Measurements from ENCODE around the gene RUVBL1. TPM values are rescaled to one million over a fixed set of nuclear protein-coding genes. Genes with fewer than 3 reads are reported as not detected.

Gene RUVBL1
- total RNA-seq, 1 donor from 2014 or later, result 112 TPM

- intact Hi-C loops (cut with micrococcal nuclease), result loop anchor here (1.0 to 5.0 kb wide), 2 partner anchors 39 to 228 kb away; no protein-coding TSS in a partner anchor
- H3K9me3 Mint-ChIP-seq, result no peaks in the 10 kb centered on the region
- peaks cover 55% of the 10 kb centered on the region for H3K36me3 Mint-ChIP-seq (ENCODE audit: low read depth)
- H3K27ac Mint-ChIP-seq, result no peak overlapping the region
- DNase-seq (ENCODE audit: low spot score), result no peak
- no peak overlapping the region for H3K4me3 Mint-ChIP-seq (ENCODE audit: low read depth)
- H3K4me1 Mint-ChIP-seq (ENCODE audit: low read depth), result peaks cover 7% of the 10 kb centered on the region
- no peaks in the 10 kb centered on the region for H3K27me3 Mint-ChIP-seq (ENCODE audit: low read depth)
These were observed 29.1 kb downstream of the RUVBL1 start for GRCh38 chr3:128094295-128095151.

GRCh38 chr3:128091586-128091985, 32.0 kb downstream of the RUVBL1 start:
- Mint-ChIP-seq H3K4me3 (ENCODE audit: low read depth) (no peak overlapping the region), H3K27me3 (ENCODE audit: low read depth) (no peaks in the 10 kb centered on the region), H3K27ac (no peak overlapping the region), H3K9me3 (no peaks in the 10 kb centered on the region), H3K4me1 (ENCODE audit: low read depth) (peaks cover 7% of the 10 kb centered on the region), H3K36me3 (ENCODE audit: low read depth) (peaks cover 38% of the 10 kb centered on the region)
- intact Hi-C loops (cut with micrococcal nuclease), result no loop called here
- no peak for DNase-seq (ENCODE audit: low spot score)

- intact Hi-C loops (cut with micrococcal nuclease), result no loop called here
- peaks cover 30% of the 10 kb centered on the region for H3K36me3 Mint-ChIP-seq (ENCODE audit: low read depth)
- no peak for DNase-seq (ENCODE audit: low spot score)
- H3K9me3 Mint-ChIP-seq, result no peaks in the 10 kb centered on the region
- H3K4me1 Mint-ChIP-seq (ENCODE audit: low read depth), result no peaks in the 10 kb centered on the region
- H3K4me3 Mint-ChIP-seq (ENCODE audit: low read depth), result no peak overlapping the region
- H3K27ac Mint-ChIP-seq, result no peak overlapping the region
- H3K27me3 Mint-ChIP-seq (ENCODE audit: low read depth), result no peaks in the 10 kb centered on the region
These were observed 34.5 kb downstream of the RUVBL1 start for GRCh38 chr3:128089135-128089534.

- peaks cover 52% of the 10 kb centered on the region for H3K36me3 Mint-ChIP-seq (ENCODE audit: low read depth)
- no peaks in the 10 kb centered on the region for H3K27me3 Mint-ChIP-seq (ENCODE audit: low read depth)
- H3K4me3 Mint-ChIP-seq (ENCODE audit: low read depth), result no peak overlapping the region
- H3K27ac Mint-ChIP-seq, result no peak overlapping the region
- intact Hi-C loops (cut with micrococcal nuclease), result no loop called here
- no peak for DNase-seq (ENCODE audit: low spot score)
- peaks cover 7% of the 10 kb centered on the region for H3K4me1 Mint-ChIP-seq (ENCODE audit: low read depth)
- no peaks in the 10 kb centered on the region for H3K9me3 Mint-ChIP-seq
These were observed 39.0 kb downstream of the RUVBL1 start for GRCh38 chr3:128084675-128085021.

GRCh38 chr3:128083980-128084674, 39.5 kb downstream of the RUVBL1 start:
- intact Hi-C loops (cut with micrococcal nuclease), result no loop called here
- Mint-ChIP-seq H3K27ac (no peak overlapping the region), H3K4me3 (ENCODE audit: low read depth) (no peak overlapping the region), H3K9me3 (no peaks in the 10 kb centered on the region), H3K4me1 (ENCODE audit: low read depth) (peaks cover 7% of the 10 kb centered on the region), H3K36me3 (ENCODE audit: low read depth) (peaks cover 58% of the 10 kb centered on the region), H3K27me3 (ENCODE audit: low read depth) (no peaks in the 10 kb centered on the region)
- no peak for DNase-seq (ENCODE audit: low spot score)

GRCh38 chr3:128083396-128083795, 40.2 kb downstream of the RUVBL1 start:
- DNase-seq (ENCODE audit: low spot score), result no peak
- Mint-ChIP-seq H3K4me1 (ENCODE audit: low read depth) (peaks cover 7% of the 10 kb centered on the region), H3K27ac (no peak overlapping the region), H3K27me3 (ENCODE audit: low read depth) (no peaks in the 10 kb centered on the region), H3K9me3 (no peaks in the 10 kb centered on the region), H3K4me3 (ENCODE audit: low read depth) (no peak overlapping the region), H3K36me3 (ENCODE audit: low read depth) (peaks cover 65% of the 10 kb centered on the region)
- intact Hi-C loops (cut with micrococcal nuclease), result no loop called here

GRCh38 chr3:128082546-128082945, 41.1 kb downstream of the RUVBL1 start:
- intact Hi-C loops (cut with micrococcal nuclease), result no loop called here
- DNase-seq (ENCODE audit: low spot score), result no peak
- no peaks in the 10 kb centered on the region for H3K27me3 Mint-ChIP-seq (ENCODE audit: low read depth)
- H3K9me3 Mint-ChIP-seq, result no peaks in the 10 kb centered on the region
- H3K4me1 Mint-ChIP-seq (ENCODE audit: low read depth), result peaks cover 7% of the 10 kb centered on the region
- peaks cover 72% of the 10 kb centered on the region for H3K36me3 Mint-ChIP-seq (ENCODE audit: low read depth)
- H3K4me3 Mint-ChIP-seq (ENCODE audit: low read depth), result no peak overlapping the region
- H3K27ac Mint-ChIP-seq, result no peak overlapping the region

- Mint-ChIP-seq H3K4me1 (ENCODE audit: low read depth) (peaks cover 7% of the 10 kb centered on the region), H3K9me3 (no peaks in the 10 kb centered on the region), H3K27me3 (ENCODE audit: low read depth) (no peaks in the 10 kb centered on the region), H3K27ac (no peak overlapping the region), H3K4me3 (ENCODE audit: low read depth) (no peak overlapping the region), H3K36me3 (ENCODE audit: low read depth) (peaks cover 67% of the 10 kb centered on the region)
- intact Hi-C loops (cut with micrococcal nuclease), result no loop called here
- no peak for DNase-seq (ENCODE audit: low spot score)
These were observed 41.8 kb downstream of the RUVBL1 start for GRCh38 chr3:128081846-128082245.

- peaks cover 7% of the 10 kb centered on the region for H3K4me1 Mint-ChIP-seq (ENCODE audit: low read depth)
- no peaks in the 10 kb centered on the region for H3K27me3 Mint-ChIP-seq (ENCODE audit: low read depth)
- no peaks in the 10 kb centered on the region for H3K9me3 Mint-ChIP-seq
- H3K4me3 Mint-ChIP-seq (ENCODE audit: low read depth), result no peak overlapping the region
- H3K36me3 Mint-ChIP-seq (ENCODE audit: low read depth), result peaks cover 65% of the 10 kb centered on the region
- intact Hi-C loops (cut with micrococcal nuclease), result no loop called here
- DNase-seq (ENCODE audit: low spot score), result no peak
- no peak overlapping the region for H3K27ac Mint-ChIP-seq
These were observed 42.4 kb downstream of the RUVBL1 start for GRCh38 chr3:128081226-128081625.

GRCh38 chr3:128080323-128081080, 43.1 kb downstream of the RUVBL1 start:
- Mint-ChIP-seq H3K36me3 (ENCODE audit: low read depth) (peaks cover 62% of the 10 kb centered on the region), H3K4me3 (ENCODE audit: low read depth) (no peak overlapping the region), H3K27ac (no peak overlapping the region), H3K4me1 (ENCODE audit: low read depth) (peaks cover 7% of the 10 kb centered on the region), H3K27me3 (ENCODE audit: low read depth) (no peaks in the 10 kb centered on the region), H3K9me3 (no peaks in the 10 kb centered on the region)
- intact Hi-C loops (cut with micrococcal nuclease), result no loop called here
- no peak for DNase-seq (ENCODE audit: low spot score)

- Mint-ChIP-seq H3K4me1 (ENCODE audit: low read depth) (peaks cover 13% of the 10 kb centered on the region), H3K27me3 (ENCODE audit: low read depth) (no peaks in the 10 kb centered on the region), H3K9me3 (no peaks in the 10 kb centered on the region), H3K36me3 (ENCODE audit: low read depth) (peaks cover 62% of the 10 kb centered on the region), H3K4me3 (ENCODE audit: low read depth) (no peak overlapping the region), H3K27ac (peak overlapping the region; percentile 17)
- no peak for DNase-seq (ENCODE audit: low spot score)
- intact Hi-C loops (cut with micrococcal nuclease), result loop anchor here (2.0 to 5.0 kb wide), 2 partner anchors 409 to 527 kb away; no protein-coding TSS in a partner anchor
These were observed 43.8 kb downstream of the RUVBL1 start for GRCh38 chr3:128079823-128080222.

GRCh38 chr3:128078875-128079274, 44.7 kb downstream of the RUVBL1 start:
- no peak for DNase-seq (ENCODE audit: low spot score)
- no peaks in the 10 kb centered on the region for H3K9me3 Mint-ChIP-seq
- H3K4me3 Mint-ChIP-seq (ENCODE audit: low read depth), result no peak overlapping the region
- H3K27me3 Mint-ChIP-seq (ENCODE audit: low read depth), result no peaks in the 10 kb centered on the region
- H3K36me3 Mint-ChIP-seq (ENCODE audit: low read depth), result peaks cover 63% of the 10 kb centered on the region
- peaks cover 13% of the 10 kb centered on the region for H3K4me1 Mint-ChIP-seq (ENCODE audit: low read depth)
- intact Hi-C loops (cut with micrococcal nuclease), result loop anchor here (2.0 to 5.0 kb wide), 2 partner anchors 410 to 528 kb away; no protein-coding TSS in a partner anchor
- no peak overlapping the region for H3K27ac Mint-ChIP-seq

Measured in activated T-helper 2 cell treated with anti-CD3 and anti-CD28 coated beads, Interferon-gamma antibody, Interleukin-2, Interleukin-4, amounts not matched to agents 10 μg/mL and 5 μg/mL and 100 μg/mL, durations not matched to agents 14 hours and 24 hours and 36 hours (primary cell).